A549 treated with ZK216348 at 1 μM for 4 hours (cell line): ENCODE results near the gene OXSM. TPM values are rescaled to one million over a fixed set of nuclear protein-coding genes. Genes with fewer than 3 reads are reported as not detected.

Experiments
- total RNA-seq: library from RNA; stranded (reverse); fragments of 200-300 nt; extraction: Qiagen RNA extraction; gene quantifications from 5 replicates; pipeline ENCODE4 v1.2.3, GENCODE V29; 2022; ENCODE audit warnings: low read depth

OXSM gene
- total RNA-seq: 15.6 to 21.3 TPM (median 19.0 TPM) in 5 replicates

GRCh38 chr3:25789596-25790556, at the start of gene OXSM:
OXSM (plus strand) TSS chr3:25790090; CDS start chr3:25791021, 931 bp downstream.

GRCh38 chr3:25782938-25783660, 6.8 kb upstream of the OXSM start, which contains the start of gene NGLY1:
NGLY1 (minus strand) TSS chr3:25783443; CDS start chr3:25783390, 53 bp downstream.

Other genes starting within 250 kb of the OXSM start
- gene TOP2B, start 125.2 kb upstream of the OXSM start, total RNA-seq: 57.6 to 96.4 TPM (median 62.1 TPM) in 5 replicates
- gene NGLY1, start 6.6 kb upstream of the OXSM start, total RNA-seq: 17.9 to 25.1 TPM (median 19.6 TPM) in 5 replicates